GM18511 (cell line): ENCODE measurements around the gene OSBP2.

Experiments
- ATAC-seq: cut with Tn5 transposase; IDR thresholded peaks from one replicate; pipeline ENCODE4 v1.9.1; 2021; ENCODE audit warnings: mild to moderate bottlenecking, moderate library complexity; ENCODE audit not compliant: unreplicated experiment

OSBP2 gene

DNA sequence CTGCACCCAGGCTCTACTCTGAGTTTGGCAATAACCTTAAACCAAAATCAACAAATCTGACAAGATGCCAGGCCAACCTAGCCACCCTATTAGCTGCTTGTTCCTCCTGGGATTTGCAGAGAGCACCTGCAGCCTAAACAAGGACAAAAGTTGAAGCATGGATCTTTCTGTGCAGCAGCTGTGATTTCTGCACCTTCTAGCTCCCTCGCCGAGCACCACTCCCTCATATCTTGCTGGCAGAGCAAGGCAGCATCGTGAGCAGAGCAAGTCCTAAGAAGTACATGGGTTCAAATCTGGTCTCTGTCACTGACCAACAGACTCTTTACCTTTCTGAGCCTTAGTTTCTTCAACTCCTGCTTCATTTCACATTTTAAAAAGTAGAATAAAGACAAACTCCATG lies 235.6 kb downstream of the OSBP2 start:
- no peak for ATAC-seq

DNA sequence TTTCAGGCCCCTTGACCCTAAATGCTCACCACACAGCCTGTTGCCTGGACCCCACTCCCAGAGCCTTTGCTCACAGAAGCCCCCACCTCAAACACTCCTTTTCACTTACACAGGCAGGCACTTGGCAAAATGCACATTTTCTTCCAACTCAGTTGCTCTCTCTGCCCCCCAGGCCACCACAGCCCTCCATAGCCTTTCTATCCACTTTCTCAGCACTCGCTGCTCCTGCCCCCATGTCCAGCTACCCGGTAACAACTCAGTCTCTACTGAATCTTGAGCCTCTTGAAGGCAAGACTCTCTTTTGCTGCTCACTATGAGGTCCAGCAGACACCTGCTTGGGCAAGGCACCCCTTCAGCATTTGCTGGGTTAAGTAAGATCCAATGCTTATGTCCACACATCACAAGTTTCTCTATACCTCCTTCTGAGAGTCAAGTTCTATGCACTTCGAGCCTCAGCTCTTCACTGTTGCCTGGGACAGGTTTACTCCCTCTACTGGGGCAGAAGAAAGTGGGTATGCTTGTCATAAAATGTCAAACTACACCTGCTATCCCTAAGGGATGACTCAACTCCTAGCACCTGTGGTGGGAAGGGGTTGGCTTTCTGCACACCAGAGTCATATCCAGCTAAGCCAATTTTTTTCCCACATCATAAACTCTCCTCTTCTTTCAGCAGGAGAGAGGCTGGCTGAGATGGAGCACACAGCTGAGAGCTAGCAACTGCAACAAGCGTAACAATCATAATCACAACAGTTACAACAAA lies 237.0 kb downstream of the OSBP2 start:
- ATAC-seq, result no peak

DNA sequence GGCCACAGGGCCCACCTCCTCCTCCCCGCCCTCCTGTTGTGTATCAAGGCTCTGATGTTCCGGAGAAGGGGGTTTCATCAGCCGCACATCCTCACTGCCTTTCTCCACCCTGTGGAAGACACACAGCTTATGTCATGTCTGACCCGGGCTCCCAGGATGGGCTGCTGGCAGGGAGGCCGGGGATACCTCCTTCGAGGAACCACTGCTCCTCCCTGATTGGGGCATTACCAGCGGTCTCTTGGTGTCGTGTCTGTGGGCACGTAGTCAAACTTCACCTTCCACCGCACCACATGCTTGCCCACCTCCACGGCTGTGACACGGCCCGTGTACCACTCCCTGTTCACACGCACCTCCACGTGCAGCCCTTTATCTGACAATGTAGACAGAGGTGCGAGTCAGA lies 238.0 kb downstream of the OSBP2 start:
- ATAC-seq, result no peak

DNA sequence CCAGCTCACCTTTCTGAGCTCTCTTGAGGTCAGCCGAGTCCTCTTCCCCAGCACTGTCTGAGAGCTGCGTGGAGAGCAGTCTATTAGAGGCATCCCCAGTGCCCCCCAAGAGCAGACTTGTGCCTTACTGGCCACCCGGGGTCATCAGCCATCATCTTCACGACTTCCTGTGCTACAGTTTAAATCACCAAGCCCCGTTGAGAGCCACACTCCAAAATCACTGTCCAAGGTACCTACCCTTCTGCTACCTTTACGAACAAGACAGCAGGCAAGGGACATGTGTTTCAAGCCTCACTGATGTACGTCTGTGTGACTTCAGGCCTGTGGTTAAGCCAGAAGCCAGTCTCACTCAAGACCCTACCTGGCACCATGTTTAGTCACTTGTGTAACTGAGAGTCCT lies 238.8 kb downstream of the OSBP2 start:
- ATAC-seq, result no peak

DNA sequence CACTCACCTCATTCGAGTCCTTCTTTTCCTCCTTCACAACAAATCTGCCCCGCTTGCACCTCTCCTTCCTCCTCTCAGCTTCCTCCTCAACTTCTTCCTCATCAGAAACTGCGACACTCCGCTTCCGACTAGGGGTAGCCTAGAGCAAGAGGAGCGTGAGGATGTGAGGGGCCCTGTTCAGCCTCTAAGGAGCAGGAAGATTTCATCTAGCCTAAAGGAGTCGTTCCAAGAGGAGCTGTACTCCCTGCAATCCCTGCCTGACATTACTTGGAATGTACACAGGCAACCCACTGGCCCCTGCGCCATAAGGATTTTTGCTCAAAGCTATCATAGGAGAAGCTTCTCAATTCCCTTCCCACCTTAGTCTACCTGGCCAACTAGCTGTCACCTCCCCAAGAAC lies 239.4 kb downstream of the OSBP2 start:
- no peak for ATAC-seq

DNA sequence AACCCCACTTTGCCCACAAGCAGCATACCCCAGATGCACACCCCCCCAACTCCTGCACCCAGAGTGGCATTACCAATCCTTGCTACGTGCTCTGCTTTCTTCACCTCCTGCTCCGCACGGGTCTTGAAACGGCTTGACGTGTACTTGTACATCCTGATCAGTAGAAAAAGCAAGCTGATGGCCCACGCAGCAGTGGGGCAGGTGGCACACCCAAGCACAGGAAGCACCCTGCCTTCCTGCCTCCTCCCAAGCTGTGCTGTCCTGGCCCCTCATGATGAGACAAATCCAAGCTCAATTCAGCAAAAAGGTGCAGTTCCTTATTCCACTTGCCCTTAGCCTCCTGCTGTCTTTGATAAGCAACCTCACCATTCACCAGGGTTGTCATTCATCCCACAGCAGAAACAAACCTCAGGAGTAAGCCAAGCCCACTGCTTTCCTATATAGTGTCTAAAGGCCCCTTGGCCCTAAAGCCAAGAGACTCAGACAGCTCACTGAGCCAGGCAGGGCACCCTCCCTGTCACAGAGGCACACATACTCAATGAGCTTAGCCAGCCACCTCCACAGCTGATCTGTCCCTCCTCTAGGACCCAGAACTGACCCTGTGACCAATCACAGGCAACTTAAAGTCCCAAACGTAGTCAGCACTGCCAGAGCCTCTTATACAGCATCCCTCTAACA lies 246.2 kb downstream of the OSBP2 start:
- no peak for ATAC-seq

DNA sequence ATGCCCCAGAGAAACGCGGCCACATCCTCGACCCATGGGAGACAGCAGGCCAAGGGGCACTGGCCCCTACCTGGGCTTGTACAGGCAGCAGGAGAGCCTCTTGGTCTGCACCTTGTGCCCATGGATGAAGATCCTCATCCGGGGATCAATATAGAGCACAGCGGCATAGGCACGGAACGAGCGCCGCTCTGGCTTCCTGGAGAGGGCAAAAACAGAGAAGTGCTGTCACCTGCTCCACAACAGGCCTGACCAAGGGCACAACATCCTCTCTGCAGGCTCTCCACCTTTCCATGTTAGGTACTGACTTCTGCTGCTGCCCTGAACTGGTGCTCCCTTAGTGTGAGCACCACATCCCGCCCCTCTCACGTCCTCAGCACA lies 246.7 kb downstream of the OSBP2 start:
- ATAC-seq, result no peak

DNA sequence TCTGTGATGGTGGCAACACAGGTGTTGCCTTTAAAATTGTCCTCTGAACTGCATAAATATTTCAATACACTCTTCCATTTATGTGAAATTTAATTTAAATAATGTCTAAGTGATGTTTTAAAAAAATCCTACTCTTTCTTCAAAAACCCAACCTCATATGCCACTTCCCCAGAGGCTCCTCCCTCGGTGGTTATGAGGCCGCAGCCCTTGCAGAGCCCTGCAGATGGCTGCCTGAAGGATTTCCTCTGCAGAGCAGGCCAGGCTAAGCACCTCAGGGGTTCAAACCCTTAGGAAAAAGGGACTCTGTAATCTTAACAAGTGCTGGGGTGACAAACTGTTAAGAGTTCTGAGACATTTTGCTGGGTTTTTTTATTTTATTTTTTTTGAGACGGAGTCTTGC lies 248.7 kb downstream of the OSBP2 start:
- ATAC-seq, result no peak

DNA sequence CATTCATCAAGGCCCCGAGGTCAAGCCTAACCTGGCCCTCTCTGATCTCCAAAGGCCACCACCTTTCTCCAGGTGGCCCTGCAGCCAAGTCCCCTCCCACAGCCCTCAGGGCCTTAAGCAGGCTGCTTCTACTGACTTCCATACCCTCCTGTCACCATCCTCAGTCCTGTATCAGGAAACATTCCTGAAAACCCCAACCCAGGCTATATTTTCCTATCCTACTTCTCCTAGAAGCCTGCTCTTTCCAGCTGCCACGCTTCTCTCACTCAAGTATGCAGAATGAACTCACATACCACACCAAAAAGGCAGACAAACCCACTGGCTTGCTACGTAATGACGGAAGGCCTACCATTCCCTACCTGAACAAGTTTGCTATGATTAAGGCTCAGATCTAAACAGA lies 250.3 kb downstream of the OSBP2 start:
- no peak for ATAC-seq

DNA sequence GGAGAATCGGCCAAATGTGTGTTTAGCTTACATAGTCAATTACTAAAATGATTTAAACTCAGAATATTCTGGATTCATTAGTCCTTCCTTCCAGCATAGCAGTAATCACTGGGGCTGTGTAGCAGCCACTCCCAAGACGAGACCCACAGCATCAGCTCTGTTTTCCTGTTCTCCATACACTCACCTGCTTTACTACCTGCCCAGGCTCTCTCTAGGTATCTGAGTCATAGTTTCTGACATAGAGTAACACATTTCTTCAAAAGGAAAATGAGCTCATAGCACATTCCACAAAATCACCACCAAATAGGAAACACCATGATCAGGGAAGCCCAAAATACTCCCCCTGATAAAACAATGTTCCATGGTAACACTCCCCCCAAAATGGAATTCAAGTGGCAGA lies 251.0 kb downstream of the OSBP2 start:
- no peak for ATAC-seq

DNA sequence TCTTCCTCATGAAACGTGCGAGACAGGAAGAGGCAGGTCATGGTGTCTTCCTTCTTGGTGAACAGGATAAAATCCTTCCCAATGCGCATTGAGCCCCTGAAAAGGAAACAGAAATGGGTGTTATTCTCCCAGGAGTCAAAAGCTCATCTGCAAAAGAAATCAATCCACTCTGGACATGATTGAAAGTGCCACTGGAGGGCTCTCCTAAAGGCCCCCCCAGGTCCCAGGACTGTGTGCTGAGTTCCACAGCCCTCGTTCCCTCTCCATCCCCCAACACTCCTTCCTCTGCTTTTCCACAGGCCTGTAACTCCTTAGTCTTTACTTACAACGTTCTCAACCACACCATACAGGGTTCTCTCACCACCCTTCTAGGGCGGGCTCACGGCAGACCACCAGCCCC lies 251.7 kb downstream of the OSBP2 start:
- ATAC-seq, result no peak

DNA sequence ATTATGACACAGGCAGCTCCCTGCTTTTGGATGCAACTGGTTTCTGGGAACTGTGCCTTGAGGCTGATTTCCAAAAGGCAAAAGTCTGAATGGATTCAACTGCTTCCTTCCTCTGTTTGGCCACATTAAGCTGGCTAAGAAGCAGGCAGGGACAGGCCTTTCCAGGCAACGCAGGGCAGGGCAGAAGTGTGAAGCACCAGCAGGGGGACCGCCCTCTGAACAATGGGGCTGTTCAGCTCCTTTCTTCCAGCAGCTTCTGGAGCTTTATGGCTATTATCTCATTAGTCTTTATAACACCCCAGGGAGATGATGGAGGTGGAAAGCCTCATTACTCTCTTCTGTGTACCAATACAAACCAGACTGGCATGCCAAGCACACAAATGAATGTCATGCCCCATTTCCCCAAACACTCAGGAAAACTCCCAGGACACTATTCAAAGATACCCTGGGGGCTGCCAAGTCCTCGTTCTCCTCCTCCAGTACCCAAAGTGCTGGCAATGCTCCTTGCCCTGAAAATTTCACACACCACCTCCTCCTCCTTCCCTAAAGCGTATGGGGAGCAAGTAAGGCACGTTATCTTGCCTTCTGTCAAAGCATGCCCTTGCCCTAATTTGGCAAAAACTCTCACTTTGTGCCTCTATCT lies 252.6 kb downstream of the OSBP2 start:
- ATAC-seq, result no peak

DNA sequence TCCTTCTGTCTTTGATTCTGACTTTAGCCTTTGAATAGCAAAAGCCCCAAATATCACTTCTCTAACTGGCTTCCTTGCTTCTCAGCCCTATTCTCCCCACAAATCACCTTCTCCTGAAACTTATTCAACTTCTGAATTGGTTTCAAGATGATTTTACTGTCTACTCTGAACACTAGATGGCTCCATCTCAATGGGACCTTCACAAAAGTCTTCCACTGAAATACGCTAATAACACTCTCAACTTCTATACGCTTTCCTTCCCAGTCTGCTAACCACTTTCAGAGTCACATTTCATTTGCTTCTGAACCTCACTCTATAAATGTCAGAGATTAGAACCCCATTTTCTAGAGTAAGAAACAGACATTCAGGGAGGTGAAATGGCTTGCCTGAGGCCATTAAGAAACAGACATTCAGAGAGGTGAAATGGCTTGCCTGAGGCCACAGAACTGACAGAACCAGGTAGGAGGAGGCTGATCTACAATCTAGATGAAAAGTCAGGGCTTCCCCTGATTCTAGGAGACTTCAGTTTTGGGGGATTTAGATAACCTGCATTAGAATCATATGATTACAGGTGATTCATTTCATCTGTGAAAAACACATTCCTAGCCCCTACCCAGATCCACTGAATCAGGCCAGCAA lies 253.3 kb downstream of the OSBP2 start:
- no peak for ATAC-seq

DNA sequence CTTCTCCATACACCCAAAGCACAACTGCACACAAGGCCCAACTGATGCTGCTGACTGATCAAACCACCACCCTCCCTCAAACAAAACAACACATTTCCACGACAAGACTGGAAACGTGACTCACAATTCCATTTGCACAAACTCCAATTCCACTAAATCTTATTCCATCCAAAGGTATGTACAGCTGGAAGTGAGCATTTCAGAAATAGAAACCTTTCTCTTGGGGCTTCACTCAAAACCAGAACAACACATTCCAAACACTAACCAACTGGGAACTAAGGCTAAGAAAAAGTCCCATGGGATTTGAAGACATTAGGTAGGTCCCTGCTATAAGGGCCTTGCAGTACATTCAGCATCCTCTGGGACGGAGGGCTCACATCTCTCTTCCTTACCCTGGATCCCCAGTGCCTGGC lies 254.3 kb downstream of the OSBP2 start:
- ATAC-seq, result no peak

DNA sequence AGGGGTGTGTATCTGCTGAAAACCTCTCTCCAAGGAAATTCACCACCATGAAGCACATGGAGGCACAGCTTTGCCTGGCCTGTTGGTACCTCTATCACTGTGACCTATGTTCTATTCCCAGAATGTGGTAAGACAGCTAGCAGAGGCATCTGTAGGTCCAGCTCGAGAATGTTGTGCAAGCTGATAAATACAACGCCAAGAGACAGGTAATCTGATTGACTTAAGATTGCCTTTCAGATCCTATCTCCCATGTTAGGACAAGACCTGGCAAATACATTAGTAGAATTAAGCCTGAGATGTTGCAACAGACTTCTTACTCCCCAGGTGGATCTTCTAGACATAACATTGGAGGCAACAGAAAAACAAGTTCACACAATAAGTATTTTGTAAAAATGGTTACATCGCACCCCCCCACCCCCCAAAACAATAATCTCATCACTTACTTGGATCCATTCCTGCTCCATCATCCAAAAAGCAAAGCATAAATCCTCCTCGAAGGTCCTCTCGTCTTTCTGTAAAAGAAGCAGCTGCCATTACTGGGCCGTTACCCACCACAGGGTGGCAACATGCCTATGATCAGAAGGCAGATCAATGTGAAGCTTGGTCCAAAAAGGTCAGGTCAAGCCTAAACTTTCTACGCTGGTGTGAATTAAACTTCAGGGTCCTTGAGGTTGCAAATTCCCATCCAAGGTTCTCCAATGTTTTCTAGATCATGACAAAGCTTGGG lies 255.4 kb downstream of the OSBP2 start:
- no peak for ATAC-seq

DNA sequence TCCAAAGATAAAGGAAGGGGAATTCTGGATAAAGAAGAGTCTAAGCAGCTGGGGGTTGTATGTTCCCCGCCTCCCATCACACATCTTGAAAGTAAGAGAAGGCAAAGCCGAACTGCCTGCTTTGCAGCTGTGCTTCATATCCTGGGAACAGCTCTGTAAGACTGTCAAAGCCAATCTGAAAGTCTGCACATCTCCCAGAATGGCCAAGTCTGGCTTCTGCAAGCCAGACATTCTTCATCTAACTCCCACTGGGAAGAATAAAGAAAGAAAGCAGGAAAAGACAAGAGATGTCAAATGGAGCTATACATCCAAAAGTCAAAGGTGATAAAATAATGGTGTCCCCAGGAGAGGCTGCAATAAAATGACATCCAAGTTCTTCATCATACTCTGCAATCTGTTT lies 258.5 kb downstream of the OSBP2 start:
- ATAC-seq, result no peak

DNA sequence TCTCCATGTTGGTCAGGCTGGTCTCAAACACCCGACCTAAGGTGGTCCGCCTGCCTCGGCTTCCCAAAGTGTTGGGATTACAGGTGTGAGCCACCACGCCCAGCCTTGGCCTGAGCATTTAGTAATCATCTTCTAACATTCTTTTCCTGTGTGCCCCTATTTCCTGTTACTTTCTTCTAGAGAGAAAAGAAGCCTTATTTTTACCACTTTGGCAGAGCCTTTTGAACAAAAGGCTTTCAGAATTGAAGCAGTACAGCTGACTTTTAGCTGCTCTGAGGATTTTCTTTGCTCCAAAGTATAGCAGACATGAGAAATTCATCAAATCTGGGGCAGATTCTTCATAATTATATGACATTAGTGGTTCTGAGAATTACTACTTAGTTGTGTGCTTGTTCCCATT lies 260.5 kb downstream of the OSBP2 start:
- no peak for ATAC-seq
